H1 (cell line): ENCODE data around the gene SUCLG2. TPM values are rescaled to one million over a fixed set of nuclear protein-coding genes. Genes with fewer than 3 reads are reported as not detected.

Experiments
- BACH1 ChIP-seq: IDR thresholded peaks from 2 replicates; pipeline ENCODE4 v1.6.1; 2012; ENCODE audit warnings: low read length, improper control_type of control experiment
- EP300 ChIP-seq, 2 experiments: IDR thresholded peaks; 1 replicate in 1 of 2; 2 replicates in 1 of 2; pipeline ENCODE4 v1.6.1; 2011 to 2012; ENCODE audit warnings: low read depth in 2 of 2, low read length in 2 of 2, mild to moderate bottlenecking in 2 of 2, borderline replicate concordance in 1 of 2, inconsistent platforms in 1 of 2, moderate library complexity in 1 of 2
- FOSL1 ChIP-seq: IDR thresholded peaks from 2 replicates; pipeline ENCODE4 v1.6.1; 2011; ENCODE audit warnings: mild to moderate bottlenecking, low read depth, low read length, moderate library complexity; ENCODE audit not compliant: insufficient read depth
- KDM4A ChIP-seq: IDR thresholded peaks from one replicate; pipeline ENCODE4 v1.7.1; 2012; ENCODE audit warnings: low read depth, mild to moderate bottlenecking, moderate library complexity, low read length, inconsistent platforms; ENCODE audit not compliant: severe bottlenecking
- SP2 ChIP-seq: IDR thresholded peaks from 2 replicates; pipeline ENCODE4 v1.6.1; 2012; ENCODE audit warnings: mild to moderate bottlenecking, low read length, inconsistent platforms
- polyA plus RNA-seq, 7 experiments: library from polyadenylated mRNA; depleted of rRNA in 3 of 7; stranded (reverse) in 5 of 7; unstranded in 2 of 7; fragments of >200 nt in 5 of 7; fragments of 200-250 nt in 2 of 7; gene quantifications; 1 replicate in 5 of 7; 2 replicates in 1 of 7; 4 replicates in 1 of 7; pipeline versions ENCODE4 v1.2.1 to v1.2.3, GENCODE V29; 2011 to 2013; ENCODE audit warnings: missing spikeins in 2 of 7, mixed read lengths in 2 of 7
- total RNA-seq: library from RNA; stranded (reverse); fragmentation: NEBNext Ultra II Directional; extraction: Animal tissue kit (Norgen Biotek cat#: 25700); gene quantifications from 2 replicates; pipeline ENCODE4 v1.2.1, GENCODE V29; 2021

SUCLG2 gene
- total and polyA plus RNA-seq, 2 of the 8 experiments (the other 6 are each of a cell fraction or from before 2014, with no cell fraction given), result 12.9 to 46.2 TPM

DNA sequence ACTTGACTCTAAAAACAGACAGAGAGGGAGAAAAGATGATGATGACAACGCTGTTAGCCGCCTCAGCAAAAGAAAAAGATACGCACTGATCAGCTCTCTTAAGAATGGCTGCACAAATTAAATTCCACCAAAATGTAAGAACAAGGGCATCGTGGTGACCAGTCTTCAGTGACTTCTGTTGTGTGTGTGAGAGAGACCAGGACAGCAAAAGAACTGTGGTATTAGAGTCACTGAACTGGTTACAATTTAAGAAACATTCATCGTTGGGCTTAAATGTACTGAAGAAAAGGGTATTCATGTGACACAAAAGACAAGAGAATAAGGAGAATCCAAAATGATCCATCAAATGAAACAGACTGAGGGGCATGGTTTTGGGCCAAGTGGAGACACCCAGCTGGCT is 86.5 kb downstream of the SUCLG2 start (continued):
- no peak for TF ChIP-seq KDM4A
- TF ChIP-seq EP300 (IDR thresholded peaks at IDR 0.05; ENCODE audit: borderline replicate concordance in 1 of 2, low read depth in 2 of 2, low read length in 2 of 2), result no peak
- no peak for TF ChIP-seq FOSL1
- no peak for TF ChIP-seq BACH1
- no peak for TF ChIP-seq SP2
- TF ChIP-seq, all 59 proteins: peak for 0
